ENCODE measurements around the gene ARMC9. TPM values are rescaled to one million over a fixed set of nuclear protein-coding genes. Genes with fewer than 3 reads are reported as not detected.

ARMC9 gene
- total RNA-seq, 1 experiment from 2014 or later = 42.7 TPM

GRCh38 chr2:231397011-231397927 is 198.8 kb downstream of the ARMC9 start:
- POLR2A ChIA-PET = no interaction called here
- Histone ChIP-seq H3K27me3 (ENCODE audit: control insufficient read depth, insufficient read depth, low read length) (no peaks in the 10 kb centered on the region), H3K4me3 (ENCODE audit: low read depth in 2 of 2, low read length in 2 of 2) (peak overlapping the region; percentile 53 to 85), H3K4me1 (ENCODE audit: control insufficient read depth, insufficient read depth, low read length) (peaks cover 67% of the 10 kb centered on the region), H3K36me3 (ENCODE audit: control insufficient read depth, insufficient read depth, low read length) (no peaks in the 10 kb centered on the region), H3K27ac (ENCODE audit: low read length) (peak overlapping the region; percentile 91), H3K9me3 (ENCODE audit: control insufficient read depth, insufficient read depth, low read depth, low read length) (no peaks in the 10 kb centered on the region)
- intact Hi-C loops (cut with micrococcal nuclease; ENCODE audit: unreplicated experiment) (loop anchor here (5.0 kb wide), 1 partner anchor 35 kb away; no protein-coding TSS in a partner anchor), in situ Hi-C loops (cut with HindIII; ENCODE audit: low pct_unique_long_range_greater_than_20kb, low sequenced_read_pairs) (no loop called here)
- CTCF ChIA-PET = no interaction called here
- TF ChIP-seq, protein P1, sequence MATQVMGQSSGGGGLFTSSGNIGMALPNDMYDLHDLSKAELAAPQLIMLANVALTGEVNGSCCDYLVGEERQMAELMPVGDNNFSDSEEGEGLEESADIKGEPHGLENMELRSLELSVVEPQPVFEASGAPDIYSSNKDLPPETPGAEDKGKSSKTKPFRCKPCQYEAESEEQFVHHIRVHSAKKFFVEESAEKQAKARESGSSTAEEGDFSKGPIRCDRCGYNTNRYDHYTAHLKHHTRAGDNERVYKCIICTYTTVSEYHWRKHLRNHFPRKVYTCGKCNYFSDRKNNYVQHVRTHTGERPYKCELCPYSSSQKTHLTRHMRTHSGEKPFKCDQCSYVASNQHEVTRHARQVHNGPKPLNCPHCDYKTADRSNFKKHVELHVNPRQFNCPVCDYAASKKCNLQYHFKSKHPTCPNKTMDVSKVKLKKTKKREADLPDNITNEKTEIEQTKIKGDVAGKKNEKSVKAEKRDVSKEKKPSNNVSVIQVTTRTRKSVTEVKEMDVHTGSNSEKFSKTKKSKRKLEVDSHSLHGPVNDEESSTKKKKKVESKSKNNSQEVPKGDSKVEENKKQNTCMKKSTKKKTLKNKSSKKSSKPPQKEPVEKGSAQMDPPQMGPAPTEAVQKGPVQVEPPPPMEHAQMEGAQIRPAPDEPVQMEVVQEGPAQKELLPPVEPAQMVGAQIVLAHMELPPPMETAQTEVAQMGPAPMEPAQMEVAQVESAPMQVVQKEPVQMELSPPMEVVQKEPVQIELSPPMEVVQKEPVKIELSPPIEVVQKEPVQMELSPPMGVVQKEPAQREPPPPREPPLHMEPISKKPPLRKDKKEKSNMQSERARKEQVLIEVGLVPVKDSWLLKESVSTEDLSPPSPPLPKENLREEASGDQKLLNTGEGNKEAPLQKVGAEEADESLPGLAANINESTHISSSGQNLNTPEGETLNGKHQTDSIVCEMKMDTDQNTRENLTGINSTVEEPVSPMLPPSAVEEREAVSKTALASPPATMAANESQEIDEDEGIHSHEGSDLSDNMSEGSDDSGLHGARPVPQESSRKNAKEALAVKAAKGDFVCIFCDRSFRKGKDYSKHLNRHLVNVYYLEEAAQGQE (IDR thresholded peaks at IDR 0.05; ENCODE audit: insufficient read depth in 1 of 2, low read depth in 2 of 2, low read length in 1 of 2) = no peak
- TF ChIP-seq, protein P2, sequence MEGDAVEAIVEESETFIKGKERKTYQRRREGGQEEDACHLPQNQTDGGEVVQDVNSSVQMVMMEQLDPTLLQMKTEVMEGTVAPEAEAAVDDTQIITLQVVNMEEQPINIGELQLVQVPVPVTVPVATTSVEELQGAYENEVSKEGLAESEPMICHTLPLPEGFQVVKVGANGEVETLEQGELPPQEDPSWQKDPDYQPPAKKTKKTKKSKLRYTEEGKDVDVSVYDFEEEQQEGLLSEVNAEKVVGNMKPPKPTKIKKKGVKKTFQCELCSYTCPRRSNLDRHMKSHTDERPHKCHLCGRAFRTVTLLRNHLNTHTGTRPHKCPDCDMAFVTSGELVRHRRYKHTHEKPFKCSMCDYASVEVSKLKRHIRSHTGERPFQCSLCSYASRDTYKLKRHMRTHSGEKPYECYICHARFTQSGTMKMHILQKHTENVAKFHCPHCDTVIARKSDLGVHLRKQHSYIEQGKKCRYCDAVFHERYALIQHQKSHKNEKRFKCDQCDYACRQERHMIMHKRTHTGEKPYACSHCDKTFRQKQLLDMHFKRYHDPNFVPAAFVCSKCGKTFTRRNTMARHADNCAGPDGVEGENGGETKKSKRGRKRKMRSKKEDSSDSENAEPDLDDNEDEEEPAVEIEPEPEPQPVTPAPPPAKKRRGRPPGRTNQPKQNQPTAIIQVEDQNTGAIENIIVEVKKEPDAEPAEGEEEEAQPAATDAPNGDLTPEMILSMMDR (IDR thresholded peaks at IDR 0.05) = no peak
- no peak for TF ChIP-seq TCF7L2 (IDR thresholded peaks at IDR 0.05; ENCODE audit: low read depth, low read length)
- no peak for TF ChIP-seq SIN3A (IDR thresholded peaks at IDR 0.05; ENCODE audit: borderline replicate concordance, insufficient read depth, low read depth, low read length)
- TF ChIP-seq POLR2AphosphoS5 (IDR thresholded peaks at IDR 0.05; ENCODE audit: low read depth, low read length) = no peak
- DNase-seq (ENCODE audit: low read depth, low spot score) = no peak
- TSS peak; percentile 40 for BruUV-seq (replicated peaks)
- peak; percentile 13 for ATAC-seq

DNA sequence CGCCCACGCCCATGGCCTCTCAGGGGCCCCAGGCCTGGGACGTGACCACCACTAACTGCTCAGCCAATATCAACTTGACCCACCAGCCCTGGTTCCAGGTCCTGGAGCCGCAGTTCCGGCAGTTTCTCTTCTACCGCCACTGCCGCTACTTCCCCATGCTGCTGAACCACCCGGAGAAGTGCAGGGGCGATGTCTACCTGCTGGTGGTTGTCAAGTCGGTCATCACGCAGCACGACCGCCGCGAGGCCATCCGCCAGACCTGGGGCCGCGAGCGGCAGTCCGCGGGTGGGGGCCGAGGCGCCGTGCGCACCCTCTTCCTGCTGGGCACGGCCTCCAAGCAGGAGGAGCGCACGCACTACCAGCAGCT is 199.5 kb downstream of the ARMC9 start:
- Histone ChIP-seq H3K36me3 (ENCODE audit: control insufficient read depth, insufficient read depth, low read length) (no peaks in the 10 kb centered on the region), H3K9me3 (ENCODE audit: control insufficient read depth, insufficient read depth, low read depth, low read length) (no peaks in the 10 kb centered on the region), H3K4me1 (ENCODE audit: control insufficient read depth, insufficient read depth, low read length) (peaks cover 68% of the 10 kb centered on the region), H3K27me3 (ENCODE audit: control insufficient read depth, insufficient read depth, low read length) (no peaks in the 10 kb centered on the region), H3K4me3 (ENCODE audit: low read depth in 2 of 2, low read length in 2 of 2) (peak overlapping the region in 1 of 2 experiments; percentile 85; a peak in 2 of 4 replicates), H3K27ac (ENCODE audit: low read length) (peak overlapping the region; percentile 91)
- no peak for TF ChIP-seq POLR2AphosphoS5 (IDR thresholded peaks at IDR 0.05; ENCODE audit: low read depth, low read length)
- TF ChIP-seq, protein P2 (IDR thresholded peaks at IDR 0.05) = no peak
- TF ChIP-seq TCF7L2 (IDR thresholded peaks at IDR 0.05; ENCODE audit: low read depth, low read length) = no peak
- TF ChIP-seq SIN3A (IDR thresholded peaks at IDR 0.05; ENCODE audit: borderline replicate concordance, insufficient read depth, low read depth, low read length) = no peak
- TF ChIP-seq, protein P1 (IDR thresholded peaks at IDR 0.05; ENCODE audit: insufficient read depth in 1 of 2, low read depth in 2 of 2, low read length in 1 of 2) = no peak
- ATAC-seq (no peak), DNase-seq (ENCODE audit: low read depth, low spot score) (no peak)
- no TSS peak for BruUV-seq (replicated peaks)
- CTCF ChIA-PET = interaction anchor here (0.6 kb wide), 1 partner anchor 207 kb away, joined by 5 read pairs; no protein-coding TSS in a partner anchor
- POLR2A ChIA-PET = no interaction called here
- in situ Hi-C loops (cut with HindIII; ENCODE audit: low pct_unique_long_range_greater_than_20kb, low sequenced_read_pairs) (no loop called here), intact Hi-C loops (cut with micrococcal nuclease; ENCODE audit: unreplicated experiment) (loop anchor here (5.0 kb wide), 1 partner anchor 36 kb away; no protein-coding TSS in a partner anchor)
